Fibroblast of lung (primary cell): ENCODE data around the gene FCRL5.

Source experiments
- CTCF ChIP-seq, 2 donors: IDR thresholded peaks in 1 of 2; conservative IDR thresholded peaks in 1 of 2; 1 replicate in 1 of 2; 2 replicates in 1 of 2; pipeline ENCODE4 v1.5.1; 2011 to 2012; ENCODE audit warnings: low read length in 2 of 2, control low read depth in 1 of 2, inconsistent platforms in 1 of 2, low read depth in 1 of 2, mild to moderate bottlenecking in 1 of 2
- EZH2 ChIP-seq: IDR thresholded peaks from 2 replicates; pipeline ENCODE4 v1.5.1; 2012; ENCODE audit warnings: low read length, control low read depth, mild to moderate bottlenecking; ENCODE audit errors: missing control alignments

- TF ChIP-seq CTCF (conservative IDR thresholded peaks at IDR 0.05 in 1 of 2, IDR thresholded peaks at IDR 0.05 in 1 of 2; ENCODE audit: low read depth in 1 of 2, low read length in 2 of 2), result no peak
- TF ChIP-seq EZH2, result no peak
Measured at GRCh38 chr1:157482174-157482573, 70.1 kb downstream of the FCRL5 start.
